Measurements from ENCODE around the gene AP3B1. TPM values are rescaled to one million over a fixed set of nuclear protein-coding genes. Genes with fewer than 3 reads are reported as not detected.

The AP3B1 gene
- total and polyA plus RNA-seq, 2 of the 8 experiments (the other 6 are each of a cell fraction or from before 2014, with no cell fraction given), result 45.8 to 48.3 TPM

DNA sequence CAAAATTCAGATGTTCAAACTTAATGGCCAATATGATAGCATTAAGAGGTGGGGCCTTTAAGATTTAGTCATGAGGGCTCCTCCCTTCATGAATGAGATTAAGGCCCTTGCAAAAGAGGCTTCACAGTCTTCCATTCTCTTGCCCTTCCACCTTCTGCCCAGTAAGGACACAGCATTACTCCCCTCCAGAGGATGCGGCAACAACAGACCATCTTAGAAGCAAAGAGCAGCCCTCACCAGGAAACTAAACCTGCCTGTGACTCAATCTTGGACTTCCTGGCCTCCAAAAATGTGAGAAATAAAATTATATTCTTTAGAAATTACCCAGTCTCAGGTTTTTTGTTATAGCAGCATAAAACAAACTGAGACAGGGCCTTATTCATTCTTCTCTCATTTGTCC lies 8.2 kb downstream of the AP3B1 start (continued):
- TF ChIP-seq BACH1 (IDR thresholded peaks at IDR 0.05; ENCODE audit: low read length), result no peak
- no peak for TF ChIP-seq SIN3A (conservative IDR thresholded peaks at IDR 0.05 in 1 of 2, IDR thresholded peaks at IDR 0.05 in 1 of 2; ENCODE audit: low read depth in 1 of 2, low read length in 2 of 2)
- TF ChIP-seq, protein P1, sequence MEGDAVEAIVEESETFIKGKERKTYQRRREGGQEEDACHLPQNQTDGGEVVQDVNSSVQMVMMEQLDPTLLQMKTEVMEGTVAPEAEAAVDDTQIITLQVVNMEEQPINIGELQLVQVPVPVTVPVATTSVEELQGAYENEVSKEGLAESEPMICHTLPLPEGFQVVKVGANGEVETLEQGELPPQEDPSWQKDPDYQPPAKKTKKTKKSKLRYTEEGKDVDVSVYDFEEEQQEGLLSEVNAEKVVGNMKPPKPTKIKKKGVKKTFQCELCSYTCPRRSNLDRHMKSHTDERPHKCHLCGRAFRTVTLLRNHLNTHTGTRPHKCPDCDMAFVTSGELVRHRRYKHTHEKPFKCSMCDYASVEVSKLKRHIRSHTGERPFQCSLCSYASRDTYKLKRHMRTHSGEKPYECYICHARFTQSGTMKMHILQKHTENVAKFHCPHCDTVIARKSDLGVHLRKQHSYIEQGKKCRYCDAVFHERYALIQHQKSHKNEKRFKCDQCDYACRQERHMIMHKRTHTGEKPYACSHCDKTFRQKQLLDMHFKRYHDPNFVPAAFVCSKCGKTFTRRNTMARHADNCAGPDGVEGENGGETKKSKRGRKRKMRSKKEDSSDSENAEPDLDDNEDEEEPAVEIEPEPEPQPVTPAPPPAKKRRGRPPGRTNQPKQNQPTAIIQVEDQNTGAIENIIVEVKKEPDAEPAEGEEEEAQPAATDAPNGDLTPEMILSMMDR (IDR thresholded peaks at IDR 0.05; ENCODE audit: control extremely low read depth in 1 of 3, insufficient read depth in 1 of 3, low read depth in 1 of 3, low read length in 3 of 3), result no peak
- no peak for TF ChIP-seq SRF (IDR thresholded peaks at IDR 0.05; ENCODE audit: low read depth, low read length)
- TF ChIP-seq EGR1 (IDR thresholded peaks at IDR 0.05; ENCODE audit: borderline replicate concordance, low read depth, low read length), result no peak

All from H1 (cell line).